Body of pancreas (tissue), 4 donors: Measurements from ENCODE around the gene NUP214. TPM values are rescaled to one million over a fixed set of nuclear protein-coding genes. Genes with fewer than 3 reads are reported as not detected.

ENCODE experiments used
- ATAC-seq: fragments of 150-250 bp; one replicate; pipeline ENCODE4 v1.9.1; 2016
- DNase-seq, 4 donors: peaks; one replicate each; pipeline ENCODE4 v3.0.0-alpha.2; 2019
- H3K27ac ChIP-seq, 4 donors: fragments of 200-600 bp; sonication (generic); 1 replicate in 3 of 4; 2 replicates in 1 of 4; pipeline versions ENCODE4 v1.5.1 to v1.6.1; 2016 to 2019; ENCODE audit warnings: mild to moderate bottlenecking in 1 of 4, mixed read lengths in 1 of 4, moderate library complexity in 1 of 4
- H3K27me3 ChIP-seq, 2 donors: fragments of 200-600 bp; sonication (generic); one replicate each; pipeline ENCODE4 v1.6.0; 2016; ENCODE audit warnings: mild to moderate bottlenecking in 1 of 2
- H3K36me3 ChIP-seq, 2 donors: fragments of 200-600 bp; sonication (generic); replicated peaks in 1 of 2; 2 replicates each; pipeline ENCODE4 v1.5.1; 2016; ENCODE audit warnings: low read depth in 2 of 2; ENCODE audit not compliant: insufficient read depth in 1 of 2
- H3K4me1 ChIP-seq: fragments of 200-600 bp; sonication (generic); one replicate; pipeline ENCODE4 v1.6.0; 2016
- H3K4me3 ChIP-seq, 2 donors: fragments of 200-600 bp; sonication (generic); 1 replicate in 1 of 2; 2 replicates in 1 of 2; pipeline ENCODE4 v1.5.1; 2016 to 2019
- H3K9me3 ChIP-seq, 3 donors: fragments of 200-600 bp; sonication (generic); 1 replicate in 2 of 3; 2 replicates in 1 of 3; pipeline ENCODE4 v1.5.1; 2016
- POLR2A ChIP-seq, 3 donors: fragments of 450-650 bp; IDR thresholded peaks; one replicate each; pipeline ENCODE4 v1.6.1; 2016; ENCODE audit warnings: antibody characterized with exemption in 3 of 3, mild to moderate bottlenecking in 2 of 3
- WGBS, 2 donors: methylation state at CpG; one replicate each; pipeline ENCODE4 v1.1.5; 2017; 5-methylcytosine and 5-hydroxymethylcytosine counted together
- intact Hi-C: fragments of 100-400 bp; cut with DNase I; formaldehyde crosslinking; loops from one replicate; pipeline ENCODE4 v1.15.1; 2023
- total RNA-seq, 2 donors: library from RNA; depleted of rRNA; stranded (reverse); fragments of >200 nt; gene quantifications; one replicate each; pipeline ENCODE4 v1.1.0, GENCODE V29; 2016
- TF ChIP-seq, protein P1 (sequence below), 7 experiments: fragments of 450-650 bp in 4 of 7; fragments of 200-600 bp in 3 of 7; sonication (generic) in 3 of 7; IDR thresholded peaks; one replicate each; pipeline ENCODE4 v1.5.1; 2016 to 2019; ENCODE audit warnings: antibody characterized with exemption in 7 of 7

NUP214 gene
- total RNA-seq, 2 donors from 2014 or later = 24.7 to 29.6 TPM

DNA sequence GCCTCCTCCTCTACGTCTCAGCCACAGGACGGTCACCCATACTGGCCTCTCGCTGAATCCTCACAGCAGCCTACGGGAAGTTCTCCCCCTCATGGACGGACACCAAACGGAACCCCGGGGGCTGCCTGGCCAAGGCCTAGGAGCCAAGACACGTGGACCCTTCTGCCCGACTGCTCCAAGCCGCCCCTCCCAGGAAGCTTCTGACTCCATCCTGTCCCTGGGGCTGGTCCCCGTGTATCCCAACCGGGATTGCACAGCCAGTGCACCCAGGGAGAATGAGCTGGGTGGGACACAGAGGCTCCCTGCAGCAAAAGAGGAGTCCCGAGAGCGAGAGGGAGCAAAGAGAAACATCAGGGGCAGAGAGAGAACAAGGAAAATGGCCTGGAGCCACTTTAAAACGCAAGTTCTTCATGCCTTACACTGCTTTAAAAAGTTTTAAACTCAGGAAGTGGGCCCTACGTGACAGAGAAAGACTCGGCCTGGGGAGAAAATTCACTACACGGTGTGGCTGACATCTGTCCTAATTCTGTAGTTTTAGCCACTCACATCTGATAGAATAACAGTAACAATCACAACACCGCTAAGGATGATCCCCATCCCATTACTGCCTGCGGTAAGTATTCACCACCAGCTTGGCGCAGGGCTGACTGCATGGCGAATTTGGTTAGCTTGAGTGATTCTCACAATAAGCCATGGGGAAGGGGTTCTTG lies 147.9 kb downstream of the NUP214 start:
- TF ChIP-seq, protein P1, sequence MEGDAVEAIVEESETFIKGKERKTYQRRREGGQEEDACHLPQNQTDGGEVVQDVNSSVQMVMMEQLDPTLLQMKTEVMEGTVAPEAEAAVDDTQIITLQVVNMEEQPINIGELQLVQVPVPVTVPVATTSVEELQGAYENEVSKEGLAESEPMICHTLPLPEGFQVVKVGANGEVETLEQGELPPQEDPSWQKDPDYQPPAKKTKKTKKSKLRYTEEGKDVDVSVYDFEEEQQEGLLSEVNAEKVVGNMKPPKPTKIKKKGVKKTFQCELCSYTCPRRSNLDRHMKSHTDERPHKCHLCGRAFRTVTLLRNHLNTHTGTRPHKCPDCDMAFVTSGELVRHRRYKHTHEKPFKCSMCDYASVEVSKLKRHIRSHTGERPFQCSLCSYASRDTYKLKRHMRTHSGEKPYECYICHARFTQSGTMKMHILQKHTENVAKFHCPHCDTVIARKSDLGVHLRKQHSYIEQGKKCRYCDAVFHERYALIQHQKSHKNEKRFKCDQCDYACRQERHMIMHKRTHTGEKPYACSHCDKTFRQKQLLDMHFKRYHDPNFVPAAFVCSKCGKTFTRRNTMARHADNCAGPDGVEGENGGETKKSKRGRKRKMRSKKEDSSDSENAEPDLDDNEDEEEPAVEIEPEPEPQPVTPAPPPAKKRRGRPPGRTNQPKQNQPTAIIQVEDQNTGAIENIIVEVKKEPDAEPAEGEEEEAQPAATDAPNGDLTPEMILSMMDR (IDR thresholded peaks at IDR 0.05) = no peak
- TF ChIP-seq POLR2A (IDR thresholded peaks at IDR 0.05) = no peak
- no peak overlapping the region for H3K4me3 ChIP-seq
- no peaks in the 10 kb centered on the region for H3K9me3 ChIP-seq
- peak overlapping the region in 2 of 4 donors; percentile 36 to 67 for H3K27ac ChIP-seq
- WGBS, 2 donors = 74 to 81% methylated on average over 16 to 22 of the region's 22 CpGs
- ATAC-seq (no peak), DNase-seq (no peak)
- H3K36me3 ChIP-seq = no peaks in the 10 kb centered on the region
- intact Hi-C loops = no loop called here
- H3K27me3 ChIP-seq = no peaks in the 10 kb centered on the region
- H3K4me1 ChIP-seq = peaks cover 15% of the 10 kb centered on the region

DNA sequence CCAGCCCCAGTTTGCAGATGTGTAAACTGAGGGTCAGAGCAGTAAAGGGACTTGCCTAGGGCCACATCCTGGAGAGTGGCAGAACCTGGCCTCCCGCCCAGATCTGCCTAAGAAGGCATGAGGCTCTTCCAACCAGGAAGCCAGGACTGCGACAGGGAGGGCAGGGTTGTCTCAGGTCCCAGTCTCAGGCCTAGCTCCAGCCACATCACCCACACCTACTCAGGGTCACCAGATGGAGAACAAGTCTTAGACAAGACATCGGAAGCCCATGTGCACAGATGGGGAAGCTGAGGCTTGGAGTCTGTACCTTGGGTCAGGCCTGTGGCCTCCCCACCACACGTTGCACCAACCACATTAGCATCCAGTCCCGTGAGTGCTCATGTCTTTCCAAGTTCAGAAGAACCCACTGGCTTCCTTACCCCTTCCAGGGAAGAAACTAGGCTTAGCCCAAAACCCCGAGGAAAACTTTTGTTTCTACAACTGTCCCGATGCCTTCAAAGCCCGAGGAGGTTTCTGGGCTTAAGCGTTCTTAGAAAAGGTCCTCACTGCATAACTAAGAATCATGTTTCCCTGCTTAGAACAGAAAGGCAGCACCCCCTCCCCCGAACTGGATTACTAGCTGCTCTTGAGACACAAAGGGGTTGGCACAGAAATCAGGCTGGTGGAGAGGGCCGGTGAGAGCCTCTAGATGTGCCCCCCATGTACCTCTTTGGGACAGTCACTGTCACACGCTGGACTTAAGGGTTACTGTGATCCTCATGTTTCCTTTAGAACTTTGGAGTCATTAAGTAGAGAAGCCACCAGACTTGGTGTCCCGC lies 148.7 kb downstream of the NUP214 start:
- H3K4me1 ChIP-seq = peaks cover 16% of the 10 kb centered on the region
- 57 to 62% methylated on average over 10 to 13 of the region's 13 CpGs for WGBS, 2 donors
- TF ChIP-seq, protein P1 (IDR thresholded peaks at IDR 0.05) = no peak
- no peak for TF ChIP-seq POLR2A (IDR thresholded peaks at IDR 0.05)
- DNase-seq = no peak
- no peak overlapping the region for H3K4me3 ChIP-seq
- H3K9me3 ChIP-seq = no peaks in the 10 kb centered on the region
- peak overlapping the region in 2 of 4 donors; percentile 36 to 67 for H3K27ac ChIP-seq
- no peaks in the 10 kb centered on the region for H3K36me3 ChIP-seq
- intact Hi-C loops = no loop called here
- no peak for ATAC-seq
- H3K27me3 ChIP-seq = no peaks in the 10 kb centered on the region

DNA sequence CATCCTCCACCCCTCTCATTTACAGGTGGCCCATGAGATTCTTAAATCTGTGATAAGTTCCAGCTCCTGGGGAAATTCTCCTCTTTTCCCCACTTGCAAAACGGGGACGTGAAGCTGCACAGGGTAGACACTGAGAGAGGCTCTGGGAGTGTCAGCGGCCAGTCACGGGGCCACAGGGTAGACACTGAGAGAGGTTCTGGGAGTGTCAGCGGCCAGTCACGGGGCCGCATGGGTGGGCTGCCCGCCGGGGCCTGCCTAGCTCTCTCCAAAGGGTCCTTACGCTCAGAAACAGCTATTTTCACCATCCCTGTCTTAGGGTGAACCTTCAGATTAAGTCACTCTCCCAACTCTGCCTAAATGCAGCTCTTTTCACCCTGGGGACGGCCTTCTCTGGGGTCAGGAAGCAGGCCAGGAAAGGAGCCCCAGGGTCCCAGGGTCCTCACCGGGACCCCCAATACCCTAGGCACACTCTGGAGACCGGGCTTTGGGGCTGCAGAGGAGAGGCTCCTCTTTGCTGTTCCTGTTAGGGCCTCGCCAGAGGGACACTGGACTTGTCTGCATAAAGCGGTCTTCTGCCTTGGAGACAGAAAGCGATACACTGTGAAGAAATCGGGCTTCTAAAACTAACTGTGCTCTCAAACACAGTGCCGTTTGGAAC lies 149.4 kb downstream of the NUP214 start:
- Histone ChIP-seq H3K9me3 (no peaks in the 10 kb centered on the region), H3K4me1 (peaks cover 16% of the 10 kb centered on the region), H3K36me3 (no peaks in the 10 kb centered on the region), H3K27me3 (no peaks in the 10 kb centered on the region), H3K4me3 (no peak overlapping the region), H3K27ac (peak overlapping the region in 2 of 4 donors; percentile 36 to 67)
- DNase-seq = peak in 1 of 4 donors; percentile 46
- ATAC-seq = no peak
- intact Hi-C loops = no loop called here
- TF ChIP-seq POLR2A (IDR thresholded peaks at IDR 0.05) = peak in 1 of 3 donors; percentile 33
- TF ChIP-seq, protein P1 (IDR thresholded peaks at IDR 0.05) = no peak
- WGBS, 2 donors = 55 to 80% methylated on average over 15 to 18 of the region's 18 CpGs

DNA sequence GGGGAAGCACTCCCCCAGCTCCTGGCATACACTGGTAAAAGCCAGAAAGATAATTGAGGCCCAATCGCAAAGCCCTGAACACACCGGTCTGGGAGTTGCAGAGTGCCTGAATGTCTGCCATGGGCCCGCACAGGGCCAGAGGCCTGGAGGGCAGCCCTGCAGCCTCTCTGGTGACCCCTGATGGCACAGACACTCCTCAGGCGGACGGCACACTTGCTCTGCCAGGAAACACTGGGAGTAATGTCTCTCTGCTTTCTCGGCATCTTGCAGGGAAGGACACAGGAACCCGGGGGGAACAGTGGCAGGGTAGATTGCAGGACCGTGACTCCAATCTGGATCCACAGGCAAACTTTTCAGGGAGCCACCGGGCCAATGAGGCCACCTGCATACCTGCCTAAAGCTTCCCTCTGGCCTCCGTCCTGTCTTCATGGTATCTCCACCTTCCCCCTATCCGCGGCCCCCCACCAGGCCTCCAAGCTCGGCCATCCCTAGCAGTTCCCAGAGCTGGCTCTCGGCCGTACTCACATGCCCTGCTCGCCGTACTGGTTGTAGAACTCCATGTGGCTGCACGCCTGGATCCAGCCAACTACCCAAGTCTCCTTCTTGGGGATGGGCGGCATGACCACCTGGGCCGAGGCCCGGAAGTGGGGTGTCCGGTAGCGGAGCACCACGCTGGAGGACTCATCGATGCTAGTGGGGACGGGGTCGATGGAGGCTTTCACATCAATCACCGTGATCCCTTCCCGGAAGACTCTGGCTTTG lies 150.1 kb downstream of the NUP214 start:
- intact Hi-C loops = no loop called here

More for the DNA sequence above, 150.1 kb downstream of the NUP214 start:
- Histone ChIP-seq H3K27ac (peak overlapping the region in 2 of 4 donors; percentile 36 to 67), H3K4me3 (no peak overlapping the region), H3K4me1 (peaks cover 16% of the 10 kb centered on the region), H3K27me3 (no peaks in the 10 kb centered on the region), H3K9me3 (no peaks in the 10 kb centered on the region), H3K36me3 (no peaks in the 10 kb centered on the region)
- TF ChIP-seq, protein P1 (IDR thresholded peaks at IDR 0.05) = no peak
- TF ChIP-seq POLR2A (IDR thresholded peaks at IDR 0.05) = no peak
- DNase-seq = no peak
- 75 to 90% methylated on average over 17 to 29 of the region's 29 CpGs for WGBS, 2 donors
- ATAC-seq = no peak
